ENCODE measurements around the gene WNK2. TPM values are rescaled to one million over a fixed set of nuclear protein-coding genes. Genes with fewer than 3 reads are reported as not detected.

WNK2 gene
- total RNA-seq, 4 donors from 2014 or later, result 18.6 to 89.9 (median 40.8) TPM

GRCh38 chr9:93266521-93267001 lies 82.6 kb downstream of the WNK2 start:
- WGBS, result 74% methylated on average over 5 of the region's 6 CpGs
- DNase-seq (ENCODE audit: extremely low spot score), result no peak
- intact Hi-C loops (cut with DNase I), result no loop called here

GRCh38 chr9:93267091-93267541 lies 83.2 kb downstream of the WNK2 start:
- Histone ChIP-seq H3K4me3 (no peak overlapping the region), H3K27me3 (no peaks in the 10 kb centered on the region), H3K36me3 (peaks cover 5 to 71% (median 45%) of the 10 kb centered on the region in 4 donors), H3K9me3 (no peaks in the 10 kb centered on the region), H3K4me1 (no peaks in the 10 kb centered on the region), H3K27ac (replicated peaks in 1 of 4) (no peak overlapping the region)
- DNase-seq (ENCODE audit: extremely low spot score), result peak; percentile 86
- TF ChIP-seq POLR2A (IDR thresholded peaks at IDR 0.05; ENCODE audit: low read depth) (no peak), EP300 (IDR thresholded peaks at IDR 0.05) (no peak), POLR2AphosphoS5 (IDR thresholded peaks at IDR 0.05) (no peak), CTCF (IDR thresholded peaks at IDR 0.05) (no peak)
- 85% methylated on average over 5 of the region's 10 CpGs for WGBS
- intact Hi-C loops (cut with DNase I), result no loop called here

More at GRCh38 chr9:93266521-93267001, 82.6 kb downstream of the WNK2 start:
- H3K9me3 ChIP-seq, result no peaks in the 10 kb centered on the region
- H3K27ac ChIP-seq (replicated peaks in 1 of 4), result no peak overlapping the region
- H3K36me3 ChIP-seq, result peaks cover 5 to 75% (median 47%) of the 10 kb centered on the region in 4 donors
- H3K4me1 ChIP-seq, result peaks cover 0 to 4% (median 0%) of the 10 kb centered on the region in 4 donors
- no peak for TF ChIP-seq EP300 (IDR thresholded peaks at IDR 0.05)
- TF ChIP-seq POLR2AphosphoS5 (IDR thresholded peaks at IDR 0.05), result no peak
- no peak for TF ChIP-seq POLR2A (IDR thresholded peaks at IDR 0.05; ENCODE audit: low read depth)
- TF ChIP-seq CTCF (IDR thresholded peaks at IDR 0.05), result no peak
- H3K4me3 ChIP-seq, result no peak overlapping the region
- H3K27me3 ChIP-seq, result no peaks in the 10 kb centered on the region

- H3K36me3 ChIP-seq, result peaks cover 5 to 63% (median 41%) of the 10 kb centered on the region in 4 donors
- no peaks in the 10 kb centered on the region for H3K27me3 ChIP-seq
- intact Hi-C loops (cut with DNase I), result no loop called here
- no peaks in the 10 kb centered on the region for H3K4me1 ChIP-seq
- no peak for DNase-seq (ENCODE audit: extremely low spot score)
- 87% methylated on average over 18 of the region's 28 CpGs for WGBS
- no peak overlapping the region for H3K27ac ChIP-seq (replicated peaks in 1 of 4)
- H3K4me3 ChIP-seq, result no peak overlapping the region
- TF ChIP-seq EP300 (IDR thresholded peaks at IDR 0.05), result no peak
- no peak for TF ChIP-seq POLR2AphosphoS5 (IDR thresholded peaks at IDR 0.05)
- H3K9me3 ChIP-seq, result no peaks in the 10 kb centered on the region
These were observed 84.0 kb downstream of the WNK2 start for GRCh38 chr9:93267681-93268505.

GRCh38 chr9:93268551-93269314 lies 84.8 kb downstream of the WNK2 start:
- 85% methylated on average over 11 of the region's 17 CpGs for WGBS
- H3K4me3 ChIP-seq, result no peak overlapping the region
- H3K9me3 ChIP-seq, result peaks cover 0 to 6% (median 0%) of the 10 kb centered on the region in 4 donors
- H3K27ac ChIP-seq (replicated peaks in 1 of 4), result no peak overlapping the region
- TF ChIP-seq POLR2A (IDR thresholded peaks at IDR 0.05; ENCODE audit: low read depth) (no peak), POLR2AphosphoS5 (IDR thresholded peaks at IDR 0.05) (no peak), EP300 (IDR thresholded peaks at IDR 0.05) (no peak), CTCF (IDR thresholded peaks at IDR 0.05) (no peak)
- peak; percentile 62 for DNase-seq (ENCODE audit: extremely low spot score)
- intact Hi-C loops (cut with DNase I), result no loop called here
- H3K36me3 ChIP-seq, result peaks cover 5 to 63% (median 39%) of the 10 kb centered on the region in 4 donors
- no peaks in the 10 kb centered on the region for H3K27me3 ChIP-seq
- H3K4me1 ChIP-seq, result no peaks in the 10 kb centered on the region

GRCh38 chr9:93270976-93271375 lies 87.0 kb downstream of the WNK2 start:
- Histone ChIP-seq H3K4me1 (no peaks in the 10 kb centered on the region), H3K27me3 (no peaks in the 10 kb centered on the region), H3K9me3 (peaks cover 0 to 6% (median 0%) of the 10 kb centered on the region in 4 donors), H3K27ac (replicated peaks in 1 of 4) (no peak overlapping the region), H3K4me3 (no peak overlapping the region), H3K36me3 (peaks cover 5 to 40% (median 33%) of the 10 kb centered on the region in 4 donors)
- TF ChIP-seq POLR2AphosphoS5 (IDR thresholded peaks at IDR 0.05) (no peak), CTCF (IDR thresholded peaks at IDR 0.05) (no peak), POLR2A (IDR thresholded peaks at IDR 0.05; ENCODE audit: low read depth) (no peak), EP300 (IDR thresholded peaks at IDR 0.05) (no peak)
- WGBS, result 90% methylated on average over 3 of the region's 3 CpGs
- intact Hi-C loops (cut with DNase I), result no loop called here
- DNase-seq (ENCODE audit: extremely low spot score), result peak; percentile 68

Measured in esophagus muscularis mucosa (tissue), 4 donors.